ENCODE data around the gene CTSF. TPM values are rescaled to one million over a fixed set of nuclear protein-coding genes. Genes with fewer than 3 reads are reported as not detected.

The CTSF gene
- total and polyA plus RNA-seq, 2 of the 13 experiments (the other 11 are each of a cell fraction or from before 2014, with no cell fraction given), result not detected

- no peak for TF ChIP-seq ZNF703 (CRISPR knock-in tag; IDR thresholded peaks at IDR 0.05; ENCODE audit: borderline replicate concordance)
- 0 out of 2 replicates have a peak, but pooled peaks have one; percentile 11 for TF ChIP-seq ZNF274 (CRISPR knock-in tag; IDR thresholded peaks at IDR 0.05)
- no peak for TF ChIP-seq ZNF10 (CRISPR knock-in tag; IDR thresholded peaks at IDR 0.05; ENCODE audit: borderline replicate concordance, low read depth)
- peak; percentile 91 for TF ChIP-seq RFX1 (IDR thresholded peaks at IDR 0.05)
- TF ChIP-seq ZNF260 (CRISPR knock-in tag; IDR thresholded peaks at IDR 0.05; ENCODE audit: borderline replicate concordance, low read depth), result no peak
- no peak for TF ChIP-seq MIER3 (CRISPR knock-in tag; IDR thresholded peaks at IDR 0.05; ENCODE audit: borderline replicate concordance)
- no peak for TF ChIP-seq MBD4 (IDR thresholded peaks at IDR 0.05; ENCODE audit: borderline replicate concordance, low read length)
- 0 out of 2 replicates have a peak, but pooled peaks have one; percentile 14 for TF ChIP-seq ZMAT3 (CRISPR knock-in tag; conservative IDR thresholded peaks at IDR 0.05)
- 0 out of 2 replicates have a peak, but pooled peaks have one; percentile 69 for TF ChIP-seq KAT7 (CRISPR knock-in tag; IDR thresholded peaks at IDR 0.05; ENCODE audit: borderline replicate concordance)
- TF ChIP-seq RBM22 (optimal IDR thresholded peaks at IDR 0.05; ENCODE audit: low read length), result no peak
- peak; percentile 17; the same call in 1 of the 2 replicates for TF ChIP-seq PRDM15 (CRISPR knock-in tag; IDR thresholded peaks at IDR 0.05)
- TF ChIP-seq FOXP1 (IDR thresholded peaks at IDR 0.05), result no peak
- no peak for TF ChIP-seq FOXP1 (CRISPR knock-in tag; IDR thresholded peaks at IDR 0.05)
- TF ChIP-seq ZNF253 (CRISPR knock-in tag; IDR thresholded peaks at IDR 0.05; ENCODE audit: borderline replicate concordance), result no peak
- peak; percentile 66 for TF ChIP-seq PHF5A (CRISPR knock-in tag; IDR thresholded peaks at IDR 0.05; ENCODE audit: low read depth, unreplicated experiment)
- no peak for TF ChIP-seq NFIB (CRISPR knock-in tag; IDR thresholded peaks at IDR 0.05; ENCODE audit: borderline replicate concordance)
- no peak for TF ChIP-seq MLX (CRISPR knock-in tag; IDR thresholded peaks at IDR 0.05)
- peak; percentile 72 for TF ChIP-seq ZC3H13 (CRISPR knock-in tag; IDR thresholded peaks at IDR 0.05)
- no peak for TF ChIP-seq NCOA5 (CRISPR knock-in tag; IDR thresholded peaks at IDR 0.05)
- TF ChIP-seq ZNF710 (CRISPR knock-in tag; IDR thresholded peaks at IDR 0.05; ENCODE audit: borderline replicate concordance), result 0 out of 2 replicates have a peak, but pooled peaks have one; percentile 26
- peak; percentile 55; the same call in 1 of the 2 replicates for TF ChIP-seq ZNF749 (CRISPR knock-in tag; IDR thresholded peaks at IDR 0.05; ENCODE audit: borderline replicate concordance)
- TF ChIP-seq JDP2 (CRISPR knock-in tag; IDR thresholded peaks at IDR 0.05; ENCODE audit: borderline replicate concordance), result no peak
These were observed 24.3 kb upstream of the CTSF start, which contains the start of the genes CCDC87 and CCS (continued) for GRCh38 chr11:66592457-66593302.
